SIG-M5 (cell line): ENCODE measurements around the gene MIGA1.
"Not testable (repeated sequence)": the region's sequence is repeated elsewhere in the genome, so short reads cannot be mapped to it uniquely, and the experiment has no call there.

Experiments
- DNase-seq: peaks from one replicate; lab custom pipeline; 2025; lab: John Stamatoyannopoulos, UW

The MIGA1 gene, protein sequence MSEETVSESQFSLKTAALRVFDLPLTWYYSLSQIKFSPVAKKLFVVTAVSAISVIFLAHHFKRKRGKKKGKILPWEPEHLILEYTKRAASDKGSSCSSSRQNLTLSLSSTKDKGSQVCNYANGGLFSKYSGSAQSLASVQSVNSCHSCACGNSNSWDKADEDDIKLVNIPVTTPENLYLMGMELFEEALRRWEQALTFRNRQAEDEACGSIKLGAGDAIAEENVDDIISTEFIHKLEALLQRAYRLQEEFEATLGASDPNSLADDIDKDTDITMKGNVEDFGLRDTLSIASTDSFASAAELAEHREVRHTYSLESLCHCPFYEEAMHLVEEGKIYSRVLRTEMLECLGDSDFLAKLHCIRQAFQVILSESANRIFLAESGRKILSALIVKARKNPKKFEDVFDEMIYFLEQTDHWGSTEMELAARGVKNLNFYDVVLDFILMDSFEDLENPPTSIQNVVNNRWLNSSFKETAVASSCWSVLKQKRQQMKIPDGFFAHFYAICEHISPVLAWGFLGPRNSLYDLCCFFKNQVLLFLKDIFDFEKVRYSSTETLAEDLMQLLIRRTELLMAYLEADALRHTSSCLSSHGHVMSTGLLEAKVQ

GRCh38 chr1:77779529-77780281 lies at the start of gene MIGA1:
TSS of gene MIGA1 (plus strand) at chr1:77779649. CDS start at chr1:77783253, 3,604 bp downstream.
- DNase-seq, result peak; percentile 50

DNA sequence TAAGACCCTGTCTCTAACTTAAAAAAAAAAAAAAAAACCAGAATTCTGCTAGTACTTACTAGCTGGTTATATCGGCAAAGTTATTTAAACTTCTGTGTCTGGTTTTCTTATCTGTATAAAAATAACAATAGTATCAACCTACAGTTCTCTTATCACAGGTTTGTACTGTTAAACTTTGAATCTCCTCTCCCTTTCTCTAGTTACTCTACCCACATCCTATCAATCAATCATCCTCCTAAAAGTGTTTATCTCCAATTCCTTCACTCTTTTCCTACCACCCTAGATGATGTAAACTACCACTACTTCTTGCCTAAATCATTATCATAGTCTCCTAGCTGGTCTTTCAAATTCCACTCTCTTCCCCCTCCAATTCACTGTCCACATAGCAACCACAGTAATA lies 47.4 kb upstream of the MIGA1 start:
- no peak for DNase-seq

DNA sequence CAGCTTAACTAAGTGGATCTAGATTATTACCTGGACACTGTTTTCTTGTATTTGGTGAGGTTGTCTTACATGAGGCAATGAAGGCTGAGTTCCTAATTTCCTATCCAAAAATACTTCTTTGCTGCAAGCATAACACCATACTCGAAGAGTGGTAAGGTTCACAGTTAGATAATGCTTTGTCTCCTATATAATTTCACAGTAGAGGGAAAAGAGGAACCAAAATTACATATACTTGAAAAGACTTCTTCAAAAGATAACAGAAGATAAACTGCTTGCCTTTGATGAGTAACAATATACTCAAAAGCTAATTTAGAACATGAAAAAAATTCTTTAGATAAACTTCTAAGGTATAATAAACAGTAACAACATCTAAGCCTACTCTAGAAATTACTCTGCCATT lies 40.2 kb upstream of the MIGA1 start:
- DNase-seq, result no peak

GRCh38 chr1:77741316-77741715 lies 38.1 kb upstream of the MIGA1 start:
- no peak for DNase-seq

GRCh38 chr1:77742011-77742555 lies 37.4 kb upstream of the MIGA1 start:
- DNase-seq, result no peak

DNA sequence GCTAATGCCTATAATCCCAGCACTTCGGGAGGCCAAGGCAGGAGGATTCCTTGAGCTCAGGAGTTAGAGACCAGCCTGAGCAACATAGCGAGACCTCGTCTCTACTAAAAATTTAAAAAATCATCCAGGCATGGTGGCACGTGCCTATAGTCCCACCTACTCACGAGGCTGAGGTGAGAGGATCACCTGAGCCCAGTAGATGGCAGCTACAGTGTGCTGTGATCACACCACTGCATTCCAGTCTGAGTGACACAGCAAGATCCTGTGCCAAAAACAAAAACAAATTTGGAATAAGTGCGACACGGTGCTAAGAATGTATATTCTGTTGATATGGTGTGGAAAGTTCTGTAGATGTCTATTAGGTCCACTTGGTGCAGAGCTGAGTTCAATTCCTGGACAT lies 34.9 kb upstream of the MIGA1 start:
- no peak for DNase-seq

DNA sequence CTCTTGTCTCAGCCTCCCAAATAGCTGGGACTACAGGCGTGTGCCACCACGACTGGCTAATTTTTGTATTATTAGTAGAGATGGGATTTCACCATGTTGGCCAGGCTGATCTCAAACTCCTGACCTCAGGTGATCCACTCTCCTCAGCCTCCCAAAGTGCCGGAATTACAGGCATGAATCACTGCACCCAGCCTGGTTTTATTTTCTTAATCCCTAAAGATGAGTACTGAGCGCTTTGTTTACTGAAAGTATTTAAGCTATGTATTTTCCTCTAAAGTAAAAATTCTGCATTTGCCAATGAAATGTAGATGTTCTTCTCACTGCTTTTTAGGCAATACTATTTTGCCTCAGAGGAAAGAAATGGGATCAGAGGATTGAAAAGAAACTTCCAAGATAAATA lies 30.0 kb upstream of the MIGA1 start:
- not testable (repeated sequence) for DNase-seq

GRCh38 chr1:77756052-77756754 lies 23.2 kb upstream of the MIGA1 start:
- DNase-seq, result no peak

GRCh38 chr1:77757066-77757584 lies 22.3 kb upstream of the MIGA1 start:
- no peak for DNase-seq

GRCh38 chr1:77757603-77758002 lies 21.8 kb upstream of the MIGA1 start:
- no peak for DNase-seq

- DNase-seq, result no peak
Measured at GRCh38 chr1:77759071-77760028, 20.1 kb upstream of the MIGA1 start, which contains the start of gene USP33. TSS of gene USP33 (minus strand) at chr1:77759852. CDS start at chr1:77741697, 18,155 bp downstream.

- DNase-seq, result no peak
Measured at GRCh38 chr1:77762072-77762476, 17.4 kb upstream of the MIGA1 start.

- no peak for DNase-seq
Measured at GRCh38 chr1:77768006-77768405, 11.4 kb upstream of the MIGA1 start.

DNA sequence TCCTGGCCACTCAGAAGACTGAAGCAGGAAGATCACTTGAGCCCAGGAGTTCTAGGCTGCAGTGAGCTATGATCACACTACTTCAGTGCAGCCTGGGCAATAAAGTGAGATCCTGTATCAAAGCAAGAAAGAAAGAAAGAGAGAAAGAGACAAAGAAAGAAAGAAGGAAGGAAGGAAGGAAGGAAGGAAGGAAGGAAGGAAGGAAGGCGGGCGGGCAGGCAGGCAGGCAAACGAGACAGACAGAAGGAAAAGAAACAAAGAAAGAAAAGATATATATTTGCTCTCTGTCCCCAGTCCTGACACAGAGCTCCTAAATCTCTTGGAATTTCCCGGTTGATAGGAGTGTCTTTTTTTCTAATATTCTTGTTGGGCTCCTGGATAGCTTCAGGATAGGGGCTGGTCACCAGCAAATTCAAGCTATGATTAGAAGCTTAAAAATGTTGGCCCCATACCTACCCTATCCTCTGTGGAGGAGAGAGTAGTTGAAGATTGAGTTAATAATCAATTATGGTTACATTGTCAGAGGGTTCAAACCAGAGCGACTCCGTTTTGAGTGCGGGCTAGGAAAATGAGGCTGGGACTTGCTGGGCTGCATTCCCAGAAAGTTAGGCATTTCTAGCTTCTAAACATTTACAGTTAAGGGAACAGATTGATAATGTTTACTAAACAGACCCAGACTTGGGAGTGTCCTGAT lies 3.3 kb upstream of the MIGA1 start:
- no peak for DNase-seq

DNA sequence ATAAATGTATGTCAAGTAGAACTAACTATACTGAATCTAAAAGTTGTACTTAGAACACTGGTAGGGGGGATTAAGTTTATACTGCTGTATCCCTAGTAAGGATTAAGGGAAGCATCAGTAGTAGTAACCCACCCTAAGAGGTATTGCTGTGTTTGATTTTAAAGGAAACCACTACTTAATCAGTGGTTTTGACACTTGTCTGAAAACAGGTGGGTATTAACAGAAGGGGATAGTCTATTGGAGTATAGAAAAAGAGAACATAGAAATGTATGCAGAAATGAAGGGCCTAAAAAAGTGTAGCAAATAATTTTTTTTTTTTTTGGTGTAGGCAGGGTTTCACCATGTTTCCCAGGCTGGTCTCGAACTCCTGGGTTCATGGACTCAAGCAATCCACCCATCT lies 2.2 kb downstream of the MIGA1 start:
- DNase-seq, result no peak

- no peak for DNase-seq
Measured at GRCh38 chr1:77783141-77783540, 3.7 kb downstream of the MIGA1 start.

DNA sequence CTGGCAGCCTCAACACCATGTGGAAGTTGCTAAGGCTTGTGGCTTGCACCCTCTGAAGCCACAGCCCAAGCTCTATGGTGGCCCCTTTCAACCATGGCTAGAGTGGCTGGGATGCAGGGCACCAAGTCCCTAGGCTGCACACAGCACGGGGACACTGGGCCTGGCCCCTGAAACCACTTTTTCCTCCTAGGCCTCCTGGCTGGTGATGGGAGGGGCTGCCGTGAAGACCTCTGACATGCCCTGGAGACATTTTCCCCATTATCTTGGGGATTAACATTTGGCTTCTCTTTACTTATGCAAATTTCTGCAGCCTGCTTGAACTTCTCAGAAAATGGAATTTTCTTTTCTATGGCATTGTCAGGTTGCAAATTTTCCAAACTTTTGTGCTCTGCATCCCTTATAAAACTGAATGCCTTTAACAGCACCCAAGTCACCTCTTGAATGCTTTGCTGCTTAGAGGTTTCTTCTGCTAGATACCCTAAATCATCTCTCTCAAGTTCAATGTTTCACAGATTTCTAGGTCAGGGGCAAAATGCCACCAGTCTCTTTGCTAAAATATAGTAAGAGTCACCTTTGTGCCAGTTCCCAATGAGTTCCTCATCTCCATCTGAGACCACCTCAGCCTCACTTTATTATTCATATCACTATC lies 6.8 kb downstream of the MIGA1 start:
- DNase-seq, result not testable (repeated sequence)

GRCh38 chr1:77794550-77794949 lies 15.1 kb downstream of the MIGA1 start:
- DNase-seq, result no peak

DNA sequence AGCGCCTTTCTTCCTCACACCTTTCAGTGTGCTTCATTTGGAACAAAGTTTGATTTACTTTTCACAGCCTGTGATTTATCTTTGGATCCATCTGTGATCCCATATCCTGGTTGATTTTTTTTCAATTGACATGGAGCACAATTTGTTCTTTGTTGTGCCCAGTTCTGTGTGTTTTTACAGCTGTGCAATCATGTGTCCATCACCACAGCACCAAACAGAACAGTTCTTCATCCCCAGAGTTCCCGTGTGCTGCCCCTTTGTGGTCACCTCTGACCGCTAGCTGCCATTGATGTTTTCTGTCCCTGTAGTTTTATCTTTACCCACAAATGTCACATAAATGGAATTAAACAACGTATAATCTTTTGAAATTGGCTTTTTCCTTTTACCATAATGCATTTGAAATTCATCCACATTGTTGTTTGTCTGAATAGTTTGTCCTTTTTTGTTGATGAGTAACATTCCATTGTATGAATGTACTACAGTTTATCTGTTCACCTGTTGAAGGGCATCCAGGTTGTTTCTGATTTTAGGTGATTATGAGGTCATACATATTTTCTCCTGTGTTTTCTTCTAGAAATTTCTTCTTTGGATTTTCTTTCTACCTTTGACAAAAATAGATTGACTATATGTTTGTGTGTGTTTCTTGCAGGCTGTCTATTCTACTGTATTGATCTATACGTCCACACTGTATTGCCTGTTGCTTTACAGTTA lies 17.4 kb downstream of the MIGA1 start:
- DNase-seq, result no peak
